WTC11 (cell line): Measurements from ENCODE around the gene LDLR. TPM values are rescaled to one million over a fixed set of nuclear protein-coding genes. Genes with fewer than 3 reads are reported as not detected.
"Not testable (repeated sequence)": the region's sequence is repeated elsewhere in the genome, so short reads cannot be mapped to it uniquely, and the experiment has no call there.

Experiments
- ATAC-seq: fragments of 200-7000 bp; cut with Tn5 transposase; 2 replicates; pipeline ENCODE4 v1.10.0; 2021; ENCODE audit warnings: mild to moderate bottlenecking, moderate library complexity
- CTCF ChIA-PET: fragments of 300-600 bp; sonication (Branson Sonifier 250); formaldehyde crosslinking; loops from one replicate; lab custom pipeline; 2021; ENCODE audit warnings: antibody characterized with exemption; lab: Charles Lee
- POLR2A ChIA-PET: fragments of 350-600 bp; sonication (Branson Sonifier 250); formaldehyde crosslinking; loops from one replicate; lab custom pipeline; 2021; ENCODE audit warnings: antibody characterized with exemption; lab: Charles Lee
- DNase-seq: peaks from one replicate; pipeline ENCODE4 v3.0.0; 2021; ENCODE audit warnings: low spot score
- H3K27ac Mint-ChIP-seq: 2 replicates; pipeline ENCODE4 v1.8.0; 2021; ENCODE audit warnings: mixed read lengths
- H3K27me3 Mint-ChIP-seq: 2 replicates; pipeline ENCODE4 v1.8.0; 2021; ENCODE audit warnings: low read depth, mild to moderate bottlenecking, moderate library complexity, mixed read lengths
- H3K36me3 Mint-ChIP-seq: 2 replicates; pipeline ENCODE4 v1.8.0; 2021; ENCODE audit warnings: mixed read lengths
- H3K4me1 Mint-ChIP-seq: 2 replicates; pipeline ENCODE4 v1.8.0; 2022; ENCODE audit warnings: mixed read lengths
- H3K4me3 Mint-ChIP-seq: 2 replicates; pipeline ENCODE4 v1.8.0; 2021; ENCODE audit warnings: mild to moderate bottlenecking, moderate library complexity, mixed read lengths
- H3K9me3 Mint-ChIP-seq: 2 replicates; pipeline ENCODE4 v1.8.0; 2021; ENCODE audit warnings: mixed read lengths
- CBFB ChIP-seq: sonication (generic); formaldehyde crosslinking; IDR thresholded peaks from 2 replicates; pipeline ENCODE4 v1.8.1; 2022; ENCODE audit warnings: mild to moderate bottlenecking, low read depth, missing genetic modification reagents
- E2F1 ChIP-seq: sonication (generic); formaldehyde crosslinking; IDR thresholded peaks from 2 replicates; pipeline ENCODE4 v1.8.0; 2022; ENCODE audit warnings: mild to moderate bottlenecking, missing genetic modification reagents
- FOXK1 ChIP-seq: sonication (generic); formaldehyde crosslinking; IDR thresholded peaks from 2 replicates; pipeline ENCODE4 v1.8.0; 2022; ENCODE audit warnings: mild to moderate bottlenecking, moderate library complexity, missing genetic modification reagents
- FOXP4 ChIP-seq: sonication (generic); formaldehyde crosslinking; IDR thresholded peaks from 2 replicates; pipeline ENCODE4 v1.8.0; 2022; ENCODE audit warnings: mild to moderate bottlenecking, missing genetic modification reagents
- KAT7 ChIP-seq: sonication (generic); formaldehyde crosslinking; IDR thresholded peaks from 2 replicates; pipeline ENCODE4 v1.8.1; 2023; ENCODE audit warnings: missing genetic modification reagents, mild to moderate bottlenecking, borderline replicate concordance
- NR3C1 ChIP-seq: sonication (generic); formaldehyde crosslinking; conservative IDR thresholded peaks from 2 replicates; pipeline ENCODE4 v1.8.1; 2023; ENCODE audit warnings: low read depth, mild to moderate bottlenecking, missing genetic modification reagents
- RORB ChIP-seq: fragments of 250-450 bp; sonication (Bioruptor Pico); IDR thresholded peaks from 2 replicates; pipeline ENCODE4 v1.9.0; 2021; ENCODE audit warnings: mild to moderate bottlenecking
- SMAD4 ChIP-seq: sonication (generic); formaldehyde crosslinking; IDR thresholded peaks from 2 replicates; pipeline ENCODE4 v1.8.0; 2022; ENCODE audit warnings: mild to moderate bottlenecking, missing genetic modification reagents
- TCF7 ChIP-seq: sonication (generic); formaldehyde crosslinking; IDR thresholded peaks from 2 replicates; pipeline ENCODE4 v1.8.0; 2022; ENCODE audit warnings: mild to moderate bottlenecking, low read depth, missing genetic modification reagents, moderate library complexity
- ZNF138 ChIP-seq: sonication (generic); formaldehyde crosslinking; conservative IDR thresholded peaks from 2 replicates; pipeline ENCODE4 v1.8.1; 2022; ENCODE audit warnings: mild to moderate bottlenecking, moderate library complexity, missing genetic modification reagents
- ZNF232 ChIP-seq: sonication (generic); formaldehyde crosslinking; IDR thresholded peaks from 2 replicates; pipeline ENCODE4 v1.8.0; 2022; ENCODE audit warnings: mild to moderate bottlenecking, missing genetic modification reagents
- ZNF423 ChIP-seq: fragments of 250-450 bp; sonication (Bioruptor Pico); IDR thresholded peaks from 2 replicates; pipeline ENCODE4 v2.1.2; 2022; ENCODE audit warnings: mild to moderate bottlenecking, moderate library complexity
- total RNA-seq: library from RNA; stranded (reverse); gene quantifications from 3 replicates; pipeline ENCODE4 v1.2.3, GENCODE V29; 2021
- TF ChIP-seq, protein P1 (sequence below): sonication (generic); formaldehyde crosslinking; IDR thresholded peaks from 2 replicates; pipeline ENCODE4 v1.8.1; 2022; ENCODE audit warnings: missing genetic modification reagents, borderline replicate concordance
- TF ChIP-seq, protein P2 (sequence below): sonication (generic); formaldehyde crosslinking; IDR thresholded peaks from 2 replicates; pipeline ENCODE4 v1.8.1; 2022; ENCODE audit warnings: mild to moderate bottlenecking, moderate library complexity, missing genetic modification reagents
- TF ChIP-seq, protein P3 (sequence below): sonication (generic); formaldehyde crosslinking; IDR thresholded peaks from 2 replicates; pipeline ENCODE4 v1.8.1; 2023; ENCODE audit warnings: mild to moderate bottlenecking, missing genetic modification reagents, moderate library complexity
- TF ChIP-seq, protein P4 (sequence below): fragments of 250-450 bp; sonication (Bioruptor Pico); IDR thresholded peaks from 2 replicates; pipeline ENCODE4 v1.9.0; 2021; ENCODE audit warnings: mild to moderate bottlenecking
- TF ChIP-seq, protein P5 (sequence below): sonication (generic); formaldehyde crosslinking; IDR thresholded peaks from 2 replicates; pipeline ENCODE4 v1.8.0; 2022; ENCODE audit warnings: mild to moderate bottlenecking, missing genetic modification reagents

The LDLR gene
- total RNA-seq, 1 experiment from 2014 or later: 98.9 TPM

DNA sequence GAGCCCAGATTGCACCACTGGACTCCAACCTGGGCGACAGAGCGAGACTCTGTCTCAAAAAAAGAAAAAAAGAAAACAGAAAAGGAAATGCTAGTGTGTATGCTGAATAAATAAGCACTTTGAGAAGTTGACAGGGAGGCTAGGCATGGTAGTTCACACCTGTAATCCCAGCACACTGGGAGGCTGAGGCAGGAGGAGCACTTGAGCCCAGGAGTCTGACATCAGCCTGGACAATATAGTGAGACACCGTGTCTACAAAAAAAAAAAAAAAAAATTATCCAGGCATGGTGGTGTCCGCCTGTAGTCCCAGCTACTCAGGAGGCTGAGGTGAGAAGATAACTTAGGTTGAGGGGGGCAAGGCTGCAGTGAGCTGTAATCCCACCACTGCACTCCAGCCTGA, 19.1 kb upstream of the LDLR start (continued):
- no peak for TF ChIP-seq TCF7 (CRISPR knock-in tag)
- no peak for TF ChIP-seq NR3C1
- TF ChIP-seq, protein P1, sequence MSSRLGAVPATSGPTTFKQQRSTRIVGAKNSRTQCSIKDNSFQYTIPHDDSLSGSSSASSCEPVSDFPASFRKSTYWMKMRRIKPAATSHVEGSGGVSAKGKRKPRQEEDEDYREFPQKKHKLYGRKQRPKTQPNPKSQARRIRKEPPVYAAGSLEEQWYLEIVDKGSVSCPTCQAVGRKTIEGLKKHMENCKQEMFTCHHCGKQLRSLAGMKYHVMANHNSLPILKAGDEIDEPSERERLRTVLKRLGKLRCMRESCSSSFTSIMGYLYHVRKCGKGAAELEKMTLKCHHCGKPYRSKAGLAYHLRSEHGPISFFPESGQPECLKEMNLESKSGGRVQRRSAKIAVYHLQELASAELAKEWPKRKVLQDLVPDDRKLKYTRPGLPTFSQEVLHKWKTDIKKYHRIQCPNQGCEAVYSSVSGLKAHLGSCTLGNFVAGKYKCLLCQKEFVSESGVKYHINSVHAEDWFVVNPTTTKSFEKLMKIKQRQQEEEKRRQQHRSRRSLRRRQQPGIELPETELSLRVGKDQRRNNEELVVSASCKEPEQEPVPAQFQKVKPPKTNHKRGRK (CRISPR knock-in tag): no peak
- no peak for TF ChIP-seq RORB (CRISPR knock-in tag)
- TF ChIP-seq, protein P2, sequence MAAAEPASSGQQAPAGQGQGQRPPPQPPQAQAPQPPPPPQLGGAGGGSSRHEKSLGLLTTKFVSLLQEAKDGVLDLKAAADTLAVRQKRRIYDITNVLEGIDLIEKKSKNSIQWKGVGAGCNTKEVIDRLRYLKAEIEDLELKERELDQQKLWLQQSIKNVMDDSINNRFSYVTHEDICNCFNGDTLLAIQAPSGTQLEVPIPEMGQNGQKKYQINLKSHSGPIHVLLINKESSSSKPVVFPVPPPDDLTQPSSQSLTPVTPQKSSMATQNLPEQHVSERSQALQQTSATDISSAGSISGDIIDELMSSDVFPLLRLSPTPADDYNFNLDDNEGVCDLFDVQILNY (CRISPR knock-in tag): no peak
- no peak for TF ChIP-seq FOXK1 (CRISPR knock-in tag)
- TF ChIP-seq, protein P3, sequence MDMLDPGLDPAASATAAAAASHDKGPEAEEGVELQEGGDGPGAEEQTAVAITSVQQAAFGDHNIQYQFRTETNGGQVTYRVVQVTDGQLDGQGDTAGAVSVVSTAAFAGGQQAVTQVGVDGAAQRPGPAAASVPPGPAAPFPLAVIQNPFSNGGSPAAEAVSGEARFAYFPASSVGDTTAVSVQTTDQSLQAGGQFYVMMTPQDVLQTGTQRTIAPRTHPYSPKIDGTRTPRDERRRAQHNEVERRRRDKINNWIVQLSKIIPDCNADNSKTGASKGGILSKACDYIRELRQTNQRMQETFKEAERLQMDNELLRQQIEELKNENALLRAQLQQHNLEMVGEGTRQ (CRISPR knock-in tag): no peak
- no peak for TF ChIP-seq FOXP4 (CRISPR knock-in tag)

DNA sequence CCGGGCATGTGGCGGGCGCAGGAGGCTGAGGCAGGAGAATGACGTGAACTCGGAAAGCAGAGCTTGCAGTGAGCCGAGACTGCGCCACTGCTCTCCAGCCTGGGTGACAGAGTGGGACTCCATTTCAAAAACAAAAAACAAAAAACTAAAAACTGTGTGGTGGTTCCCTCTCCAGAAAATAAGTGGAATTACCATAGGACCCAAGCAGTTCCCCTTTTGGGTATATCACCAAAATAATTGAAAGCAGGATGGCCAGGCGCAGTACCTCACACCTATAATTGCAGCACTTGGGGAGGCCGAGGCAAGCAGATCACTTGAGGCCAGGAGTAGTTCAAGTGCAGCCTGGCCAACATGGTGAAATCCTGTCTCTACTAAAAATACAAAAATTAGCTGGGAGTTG, 15.7 kb upstream of the LDLR start:
- POLR2A ChIA-PET: no interaction called here
- Mint-ChIP-seq H3K36me3 (no peaks in the 10 kb centered on the region), H3K27me3 (no peaks in the 10 kb centered on the region; the same call in 1 of the 2 replicates), H3K27ac (no peak overlapping the region), H3K4me1 (peaks cover 15% of the 10 kb centered on the region), H3K4me3 (no peak overlapping the region), H3K9me3 (no peaks in the 10 kb centered on the region)
- DNase-seq: no peak
- ATAC-seq: no peak
- no peak for TF ChIP-seq ZNF423 (CRISPR knock-in tag)
- TF ChIP-seq, protein P4, sequence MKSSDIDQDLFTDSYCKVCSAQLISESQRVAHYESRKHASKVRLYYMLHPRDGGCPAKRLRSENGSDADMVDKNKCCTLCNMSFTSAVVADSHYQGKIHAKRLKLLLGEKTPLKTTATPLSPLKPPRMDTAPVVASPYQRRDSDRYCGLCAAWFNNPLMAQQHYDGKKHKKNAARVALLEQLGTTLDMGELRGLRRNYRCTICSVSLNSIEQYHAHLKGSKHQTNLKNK (CRISPR knock-in tag): no peak
- no peak for TF ChIP-seq SMAD4 (CRISPR knock-in tag)
- no peak for TF ChIP-seq ZNF232 (CRISPR knock-in tag)
- TF ChIP-seq ZNF138: no peak
- no peak for TF ChIP-seq CBFB (CRISPR knock-in tag)
- TF ChIP-seq, protein P5, sequence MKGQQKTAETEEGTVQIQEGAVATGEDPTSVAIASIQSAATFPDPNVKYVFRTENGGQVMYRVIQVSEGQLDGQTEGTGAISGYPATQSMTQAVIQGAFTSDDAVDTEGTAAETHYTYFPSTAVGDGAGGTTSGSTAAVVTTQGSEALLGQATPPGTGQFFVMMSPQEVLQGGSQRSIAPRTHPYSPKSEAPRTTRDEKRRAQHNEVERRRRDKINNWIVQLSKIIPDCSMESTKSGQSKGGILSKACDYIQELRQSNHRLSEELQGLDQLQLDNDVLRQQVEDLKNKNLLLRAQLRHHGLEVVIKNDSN (CRISPR knock-in tag): no peak
- no peak for TF ChIP-seq KAT7 (CRISPR knock-in tag)
- TF ChIP-seq E2F1 (CRISPR knock-in tag): no peak
- TF ChIP-seq, all 79 proteins: peak for 0
- CTCF ChIA-PET: no interaction called here

GRCh38 chr19:11076792-11077191, 12.5 kb upstream of the LDLR start:
- POLR2A ChIA-PET, H3K27me3 Mint-ChIP-seq, H3K9me3 Mint-ChIP-seq, H3K36me3 Mint-ChIP-seq, ATAC-seq, CTCF ChIA-PET, H3K4me1 Mint-ChIP-seq, DNase-seq, H3K27ac Mint-ChIP-seq, H3K4me3 Mint-ChIP-seq: not testable (repeated sequence)
